NCI-H69 (cell line): ENCODE results near the gene C12orf57.
A peak's percentile ranks its signal among the peaks of the same experiment; 100 is the strongest.

Experiments used
- DNase-seq: peaks from one replicate; lab custom pipeline; 2025; lab: John Stamatoyannopoulos, UW

C12orf57 gene

DNA sequence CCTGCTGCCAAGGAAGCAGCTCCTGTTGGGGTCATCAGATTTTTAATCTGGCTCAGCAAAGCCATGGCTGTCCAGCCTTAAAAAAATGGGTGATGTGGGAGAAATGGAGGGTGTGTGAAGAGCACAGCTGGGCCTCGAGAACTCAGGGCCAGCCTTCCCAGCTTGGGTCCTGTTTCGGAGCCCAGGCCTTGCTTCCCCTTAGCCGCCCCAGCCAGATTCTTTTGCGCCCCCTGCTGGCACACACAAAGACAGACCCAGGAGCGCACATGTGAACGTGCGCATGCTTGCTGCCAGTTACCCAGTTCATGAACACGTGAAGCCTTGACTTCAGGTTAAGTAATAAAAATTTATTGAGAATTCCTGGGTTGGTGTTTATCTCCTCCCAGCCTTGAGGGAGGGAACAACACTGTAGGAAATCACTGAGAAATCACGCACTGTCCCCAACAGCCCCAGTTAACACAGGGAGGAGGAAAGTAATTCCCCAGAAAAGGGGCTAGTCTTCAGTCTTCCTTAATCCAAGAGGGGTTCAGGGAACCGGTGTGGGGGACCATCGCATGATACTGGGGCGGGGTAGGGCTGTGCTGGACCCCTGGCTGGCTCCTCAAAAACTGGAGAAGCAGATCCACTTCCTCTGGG is 21.3 kb downstream of the C12orf57 start:
- peak; percentile 94 for DNase-seq

DNA sequence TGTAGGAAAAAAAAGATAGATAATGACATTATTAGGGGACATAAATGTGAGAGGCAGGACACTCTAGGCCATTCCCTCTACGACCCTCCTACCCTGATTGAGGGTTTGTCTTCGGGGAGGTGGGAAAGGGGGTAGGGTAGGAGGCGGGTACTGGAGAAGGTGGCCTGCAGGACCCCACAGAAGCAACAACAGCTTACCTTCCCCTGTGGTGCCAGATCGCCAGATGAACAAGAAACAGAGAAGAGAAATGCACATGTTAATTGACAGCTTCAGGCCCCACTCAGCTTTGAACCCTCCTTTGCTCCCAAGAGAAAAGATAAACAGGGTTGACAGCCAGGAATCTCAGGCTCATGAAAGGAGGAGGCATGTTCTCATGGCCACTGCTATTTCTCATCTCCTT is 21.9 kb downstream of the C12orf57 start:
- peak; percentile 23 for DNase-seq

DNA sequence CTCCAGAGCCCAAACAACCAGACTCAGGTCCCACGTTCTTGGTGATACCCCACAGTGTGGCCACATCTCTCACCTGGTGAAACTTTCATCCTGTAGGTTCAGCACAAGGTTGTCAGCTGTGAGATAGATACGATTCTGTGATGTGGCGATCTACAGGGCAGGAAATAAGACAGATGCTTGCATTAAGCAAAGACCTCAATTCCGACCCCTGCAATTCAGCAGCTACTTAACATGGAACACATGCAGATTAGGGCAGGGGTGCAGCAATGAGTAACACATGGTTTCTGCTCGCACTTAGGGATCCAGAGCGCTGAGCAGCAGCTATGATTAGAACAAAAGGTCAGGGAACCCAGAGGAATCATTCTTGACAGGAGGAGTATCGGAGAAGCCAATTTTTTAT is 22.5 kb downstream of the C12orf57 start:
- no peak for DNase-seq

DNA sequence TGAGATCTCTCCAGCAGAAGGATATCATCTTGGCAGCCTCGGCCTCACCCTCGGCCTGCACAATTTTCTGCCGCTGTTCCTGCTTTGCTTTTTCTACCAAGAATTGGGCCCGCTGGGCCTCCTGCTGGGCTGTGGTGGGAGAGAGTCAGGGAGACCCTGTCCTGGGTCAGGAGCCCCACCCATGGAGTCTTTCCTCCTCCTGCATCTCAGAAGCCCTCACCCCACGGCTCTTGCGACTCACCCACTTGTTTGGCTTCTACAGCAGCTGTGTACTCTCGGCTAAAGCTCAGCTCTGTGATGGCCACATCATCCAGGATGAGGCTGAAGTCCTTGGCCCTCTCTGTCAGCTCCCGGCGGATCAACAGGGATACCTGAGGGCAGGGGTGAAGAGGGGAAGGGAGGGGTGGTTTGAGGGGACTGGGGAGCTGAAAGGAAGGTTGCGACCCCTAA is 23.9 kb downstream of the C12orf57 start:
- no peak for DNase-seq

DNA sequence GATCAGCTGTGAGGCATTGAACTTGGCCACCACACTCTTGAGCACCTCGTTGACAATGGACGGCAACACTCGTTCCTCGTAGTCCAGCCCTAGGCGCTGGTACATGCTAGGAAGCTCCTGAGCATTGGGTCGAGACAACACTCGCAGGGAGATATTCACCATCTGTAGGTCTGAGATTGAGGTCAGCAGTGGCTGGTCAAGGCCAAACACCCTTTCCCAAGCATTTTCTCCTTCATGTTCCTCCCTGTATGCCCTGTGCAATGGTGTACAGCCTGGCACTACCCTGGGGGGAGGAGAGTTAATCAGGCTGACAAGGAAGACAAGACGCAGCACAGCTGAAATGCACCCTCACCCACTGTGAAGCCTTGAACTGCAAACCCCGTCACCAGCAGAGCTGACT is 24.6 kb downstream of the C12orf57 start:
- no peak for DNase-seq

DNA sequence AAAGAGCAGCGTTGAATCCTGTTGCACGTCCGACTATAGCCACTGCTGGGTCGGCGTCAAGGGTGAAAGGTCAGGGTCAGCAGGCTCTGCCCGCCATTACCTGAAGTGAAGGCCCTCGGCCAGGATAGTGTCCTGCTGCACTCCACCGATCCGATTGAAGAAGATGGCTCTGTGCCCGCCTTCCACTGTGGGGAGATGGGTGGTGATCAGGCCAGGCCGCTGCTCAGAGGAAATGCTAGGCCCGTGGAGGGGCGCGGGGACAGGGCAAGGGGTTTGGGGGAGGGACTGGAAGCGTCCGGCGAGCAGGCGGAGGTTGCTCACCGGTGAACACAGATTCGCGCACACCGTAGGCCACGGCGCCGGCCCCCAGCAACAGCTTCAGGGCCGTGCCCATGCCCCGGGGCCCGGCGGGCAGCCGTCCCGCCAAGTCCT is 26.3 kb downstream of the C12orf57 start:
- peak; percentile 61 for DNase-seq

DNA sequence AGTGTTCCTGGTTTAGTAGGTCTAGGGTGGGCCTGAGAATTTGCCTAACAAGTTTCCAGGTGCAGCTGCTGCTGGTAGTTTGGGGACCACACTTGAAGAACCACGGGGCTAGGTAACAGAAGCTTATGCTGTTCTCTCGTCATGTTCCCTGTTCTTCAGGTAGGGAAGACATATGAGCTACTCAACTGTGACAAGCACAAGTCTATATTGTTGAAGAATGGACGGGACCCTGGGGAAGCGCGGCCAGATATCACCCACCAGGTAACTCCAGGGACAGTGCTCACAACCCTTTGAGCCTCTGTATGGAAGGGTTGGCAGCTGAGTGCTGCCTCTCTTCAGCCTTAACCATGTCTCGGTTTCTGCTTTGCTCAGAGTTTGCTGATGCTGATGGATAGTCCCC is 30.4 kb downstream of the C12orf57 start:
- DNase-seq: no peak

DNA sequence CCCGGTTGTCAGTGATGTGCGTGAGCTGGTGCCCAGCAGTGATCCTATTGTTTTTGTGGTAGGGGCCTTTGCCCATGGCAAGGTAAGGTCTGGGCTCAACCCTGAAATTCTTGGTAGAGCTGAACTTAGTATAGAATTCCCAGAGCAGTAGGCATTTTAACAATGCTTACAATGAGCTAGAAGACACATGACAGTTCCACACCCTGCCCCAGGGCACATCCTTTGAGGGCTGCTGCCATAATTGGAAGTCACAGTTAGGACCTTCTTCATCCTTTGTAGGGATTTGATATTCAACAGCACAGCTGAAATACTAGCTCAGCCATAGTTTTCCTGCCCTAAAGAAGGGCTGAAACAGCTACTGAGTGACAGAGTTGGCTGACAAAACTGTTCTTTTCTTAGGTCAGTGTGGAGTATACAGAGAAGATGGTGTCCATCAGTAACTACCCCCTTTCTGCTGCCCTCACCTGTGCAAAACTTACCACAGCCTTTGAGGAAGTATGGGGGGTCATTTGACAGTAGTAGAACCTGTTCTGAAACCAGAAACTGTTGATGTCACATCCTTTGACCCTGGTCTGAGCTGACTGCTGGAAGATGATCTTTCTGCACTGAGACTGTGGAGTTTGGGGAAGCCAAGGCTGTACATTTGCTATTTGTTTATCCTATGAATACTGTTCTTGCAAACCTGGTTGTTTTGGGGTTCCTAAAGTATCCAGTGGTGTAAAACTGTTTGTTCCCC is 31.6 kb downstream of the C12orf57 start:
- DNase-seq: no peak

DNA sequence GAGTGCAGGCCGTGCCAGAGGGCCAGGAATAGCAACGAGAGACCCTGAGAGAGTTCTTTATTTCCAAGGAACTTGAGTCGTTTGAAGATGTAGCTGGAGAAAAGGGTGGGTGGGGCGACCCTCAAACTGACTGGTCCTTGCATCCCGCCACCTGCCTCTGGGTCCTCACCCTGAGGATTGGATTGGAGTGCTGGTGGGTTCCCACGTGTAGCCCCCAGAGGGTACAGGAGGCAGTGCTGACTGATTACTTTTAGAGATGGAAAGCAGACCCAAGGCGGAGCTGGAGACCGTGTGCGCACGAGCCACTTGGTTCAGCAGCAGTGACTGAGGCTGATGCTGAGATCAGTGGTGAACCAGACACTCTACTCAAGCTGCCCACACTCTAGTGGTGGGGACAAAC is 33.8 kb downstream of the C12orf57 start:
- DNase-seq: no peak

DNA sequence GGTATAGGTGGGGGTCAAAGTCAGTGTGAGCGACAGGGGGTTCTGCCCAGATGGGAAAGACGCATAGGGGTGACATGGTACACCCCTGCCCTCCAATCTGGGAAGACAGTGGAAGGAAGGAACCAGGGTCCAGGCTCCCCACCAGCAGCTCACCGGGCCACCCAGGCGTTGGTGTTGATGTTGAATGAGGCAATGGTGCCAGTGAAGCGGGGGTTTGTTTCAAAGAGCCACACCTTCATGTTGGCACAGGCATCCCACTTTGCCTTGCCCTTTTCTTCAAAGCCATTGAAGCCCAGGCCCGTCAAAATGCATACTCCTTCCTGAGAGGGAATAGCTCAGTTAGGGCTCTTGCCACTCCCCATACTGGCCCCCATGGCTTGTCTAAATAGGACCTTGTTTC is 34.4 kb downstream of the C12orf57 start:
- DNase-seq: no peak

DNA sequence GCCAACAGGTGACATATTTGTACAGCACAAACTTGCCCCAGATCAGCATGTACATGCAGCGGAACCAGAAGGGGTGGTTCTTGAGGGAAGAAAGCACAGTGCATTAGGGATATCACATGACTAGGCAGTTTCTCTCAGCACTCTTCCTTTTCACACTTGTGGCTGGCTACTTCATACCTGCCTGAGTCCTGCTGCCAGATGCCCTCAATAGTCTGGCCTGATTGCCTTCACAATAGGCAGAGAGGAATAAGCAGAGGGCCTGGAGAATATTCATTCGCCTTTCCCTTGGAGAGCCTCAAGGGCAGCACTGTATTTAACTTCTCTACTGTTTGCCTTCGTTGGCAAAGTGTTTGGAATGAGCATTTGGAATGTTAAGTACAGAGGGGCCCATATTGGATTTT is 34.8 kb downstream of the C12orf57 start:
- no peak for DNase-seq

DNA sequence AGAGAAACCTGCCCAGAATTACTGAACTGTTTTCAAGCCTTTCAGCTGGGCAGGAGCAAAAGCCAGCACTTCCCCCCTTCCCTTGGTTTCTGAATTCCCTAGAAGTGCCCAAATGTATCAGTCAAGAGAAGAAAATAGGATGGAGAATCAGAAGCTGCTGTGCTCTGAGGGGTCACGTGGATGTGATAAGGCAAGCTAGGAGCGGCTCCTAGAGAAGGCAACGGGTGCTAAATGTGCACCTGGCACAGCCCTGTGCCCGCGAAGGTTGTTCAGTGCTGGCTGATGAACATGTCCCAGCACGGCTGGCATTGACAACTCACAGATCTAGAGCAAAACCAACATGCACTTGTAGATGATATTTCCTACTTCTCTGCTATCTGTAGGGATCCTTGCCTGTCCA is 35.2 kb downstream of the C12orf57 start:
- DNase-seq: no peak

DNA sequence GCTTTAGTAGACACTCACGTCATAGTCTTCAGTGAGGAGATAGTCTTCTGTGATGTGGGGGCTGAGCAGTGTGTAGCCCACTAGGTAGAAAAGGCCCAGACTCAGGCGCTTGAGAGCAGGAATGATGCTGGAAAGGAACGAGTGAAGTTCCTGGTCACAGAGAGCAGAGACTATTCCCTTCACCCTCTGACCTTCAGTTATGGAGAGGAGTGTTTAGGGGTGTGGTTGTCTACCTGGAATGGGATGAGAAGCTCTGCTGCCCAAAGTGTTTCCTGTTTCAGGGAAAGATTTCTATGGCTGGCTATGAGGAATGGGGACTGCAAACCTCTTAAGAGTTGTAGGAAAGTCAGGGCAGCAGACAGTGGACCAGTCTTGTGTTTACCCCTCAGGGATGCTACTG is 35.6 kb downstream of the C12orf57 start:
- no peak for DNase-seq

DNA sequence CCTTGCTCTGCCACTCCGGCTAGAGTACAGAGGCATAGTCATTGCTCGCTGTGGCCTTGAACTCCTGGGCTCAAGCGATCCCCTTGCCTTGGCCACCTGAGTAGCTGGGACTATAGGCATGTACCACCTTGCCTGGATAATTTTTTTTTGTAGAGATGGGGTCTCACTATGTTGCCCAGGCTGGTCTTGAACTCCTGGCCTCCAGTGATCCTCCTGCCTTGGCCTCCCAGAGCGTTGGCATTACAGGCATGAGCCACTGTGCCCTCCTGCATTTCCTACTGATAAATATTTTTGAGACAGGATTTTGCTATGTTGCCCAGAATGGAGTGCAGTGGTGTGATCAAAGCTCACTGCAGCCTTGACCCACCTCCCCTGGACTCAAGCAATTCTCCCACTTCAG is 36.3 kb downstream of the C12orf57 start:
- DNase-seq: no peak

DNA sequence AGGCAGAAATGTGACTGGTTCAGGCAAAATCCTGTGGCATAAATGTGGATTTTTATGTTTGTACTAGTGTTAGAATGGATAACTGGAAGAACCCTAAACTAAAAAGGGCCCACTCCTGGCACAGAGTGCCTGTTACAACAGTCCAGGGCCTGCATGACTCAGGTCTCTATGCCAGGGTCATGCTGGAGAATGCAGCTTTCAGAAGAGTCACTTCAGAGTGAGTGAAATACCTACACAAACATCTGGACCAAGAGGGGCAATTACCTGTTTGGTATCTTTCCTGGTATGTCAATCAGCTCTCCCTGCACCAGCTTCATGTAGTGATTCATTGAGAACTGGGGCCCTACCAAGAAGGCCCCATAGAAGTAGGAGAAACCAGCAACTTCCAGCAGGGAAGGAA is 36.9 kb downstream of the C12orf57 start:
- no peak for DNase-seq

DNA sequence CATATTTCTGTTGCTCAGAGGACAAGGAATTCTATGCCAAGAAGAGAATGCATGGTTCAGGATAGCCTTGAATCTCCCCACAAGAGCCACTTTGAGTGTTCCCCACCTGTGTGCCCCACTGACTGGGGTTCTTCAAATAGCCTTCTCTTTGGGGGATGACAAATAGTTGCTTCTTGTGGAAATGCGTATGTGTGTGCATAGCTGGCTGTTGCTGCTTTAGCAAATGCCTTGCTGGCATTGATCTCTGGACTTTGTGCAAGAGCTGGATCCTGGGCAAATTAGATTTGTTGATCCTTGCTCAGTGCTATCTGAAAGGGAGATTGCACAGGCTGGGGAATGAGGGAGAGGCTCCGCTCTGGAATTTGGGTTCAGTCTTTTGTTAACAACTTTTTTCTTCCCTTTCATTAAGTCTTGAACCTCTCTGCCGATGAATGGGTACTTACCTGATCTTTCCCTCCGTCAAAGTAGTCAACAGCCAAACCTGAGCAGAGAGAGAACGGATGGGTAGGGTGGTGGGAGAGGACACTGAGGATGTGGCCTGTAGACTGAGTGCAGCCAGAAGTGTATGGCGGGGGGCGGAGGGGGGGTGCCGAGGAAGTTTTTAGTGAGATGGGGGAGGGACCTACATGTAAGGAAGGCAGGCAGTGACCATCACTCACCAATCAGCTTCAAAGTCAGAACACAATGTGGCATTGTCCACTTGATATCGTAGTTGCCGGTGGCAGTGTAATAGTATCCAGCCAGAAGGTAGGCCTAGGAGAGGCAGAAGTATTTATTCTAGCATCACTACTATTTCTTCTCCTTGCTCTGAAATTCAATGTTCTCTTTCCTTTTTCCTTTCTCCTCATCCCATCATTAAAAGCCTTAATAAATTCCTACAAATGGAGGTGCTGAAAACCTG is 37.6 kb downstream of the C12orf57 start:
- DNase-seq: no peak

DNA sequence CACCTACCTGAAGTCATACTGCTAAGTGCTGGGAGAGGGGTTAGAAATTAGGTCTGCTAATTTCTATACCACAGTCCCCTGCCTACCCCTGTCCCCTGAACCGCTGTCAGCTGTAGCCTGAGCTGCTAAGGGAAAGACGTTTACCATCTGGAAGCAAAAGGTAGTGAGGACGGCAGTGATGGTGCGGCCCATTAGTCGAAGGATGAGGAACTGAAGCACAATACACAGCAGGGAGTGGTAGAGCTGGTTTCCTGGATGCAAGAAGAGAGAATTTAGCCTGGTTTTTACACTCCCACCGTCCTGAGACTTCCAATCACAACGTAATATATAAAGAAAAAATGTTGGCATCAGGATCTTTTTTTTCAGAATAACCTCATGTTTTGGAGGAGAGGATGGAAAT is 38.7 kb downstream of the C12orf57 start:
- no peak for DNase-seq

DNA sequence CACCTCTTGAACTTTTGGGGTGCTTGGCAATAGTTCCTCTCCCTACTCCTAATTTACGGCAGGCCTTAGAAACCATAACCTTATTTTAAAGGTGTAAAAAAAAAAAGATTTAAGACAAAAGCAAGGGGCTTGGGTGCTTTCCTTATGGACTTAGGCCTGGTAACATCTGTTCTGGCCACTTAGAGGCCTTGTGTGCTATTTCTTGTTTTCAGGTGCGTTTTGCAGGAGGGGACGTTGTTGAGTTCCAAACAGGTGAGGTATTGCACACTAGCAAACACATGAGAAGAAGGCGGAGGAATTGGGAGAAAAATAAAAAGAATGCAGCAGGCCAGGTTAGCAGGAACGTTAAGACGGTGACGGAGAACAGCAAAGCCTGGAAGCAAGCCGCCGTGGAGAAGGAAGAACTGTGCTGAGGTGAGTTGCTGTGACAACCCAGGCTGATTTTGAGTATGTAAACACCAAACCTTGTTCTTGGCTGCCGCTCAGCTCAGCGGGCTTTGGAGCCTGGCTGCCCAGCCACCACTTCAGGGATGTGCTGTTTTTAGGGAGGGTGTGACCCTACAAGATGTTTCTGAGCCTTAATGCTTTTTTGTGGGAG is 44.2 kb downstream of the C12orf57 start:
- no peak for DNase-seq
